HG03064 (cell line): Measurements from ENCODE around the gene PROM2.

Source experiments
- ATAC-seq: cut with Tn5 transposase; IDR thresholded peaks from one replicate; pipeline ENCODE4 v1.9.1; 2021; ENCODE audit warnings: low read depth; ENCODE audit not compliant: unreplicated experiment

PROM2 gene

DNA sequence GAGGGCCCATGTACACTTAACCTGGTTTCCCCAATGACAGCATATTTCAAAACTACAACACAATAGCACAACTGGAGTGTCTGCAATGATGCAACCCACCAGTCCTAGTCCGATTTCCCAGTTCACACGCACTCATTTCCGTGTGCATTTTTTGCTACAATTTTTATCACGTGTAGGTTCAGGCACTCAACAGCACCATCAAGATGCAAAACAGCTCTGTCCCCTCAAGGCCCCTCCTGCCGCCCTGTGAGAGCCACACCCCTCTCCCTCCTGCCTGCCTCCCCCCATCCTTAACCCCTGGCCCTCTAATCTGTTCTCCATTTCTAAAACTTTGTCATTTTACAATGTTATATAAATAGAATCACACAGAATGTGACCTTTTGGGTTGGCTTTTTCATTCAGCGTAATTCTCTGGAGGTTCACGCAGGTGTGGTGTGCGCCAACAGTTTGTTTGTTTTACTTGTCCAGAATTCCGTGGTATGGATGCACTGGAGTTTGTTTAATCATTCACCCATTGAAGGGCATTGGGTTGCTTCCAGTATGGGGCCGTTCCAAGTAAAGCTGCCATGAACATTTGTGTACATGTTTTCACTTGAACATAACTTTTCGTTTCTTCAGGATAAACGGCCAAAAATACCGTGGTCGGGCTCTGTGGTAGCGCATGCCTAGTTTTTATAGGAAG is 31.3 kb downstream of the PROM2 start:
- no peak for ATAC-seq

DNA sequence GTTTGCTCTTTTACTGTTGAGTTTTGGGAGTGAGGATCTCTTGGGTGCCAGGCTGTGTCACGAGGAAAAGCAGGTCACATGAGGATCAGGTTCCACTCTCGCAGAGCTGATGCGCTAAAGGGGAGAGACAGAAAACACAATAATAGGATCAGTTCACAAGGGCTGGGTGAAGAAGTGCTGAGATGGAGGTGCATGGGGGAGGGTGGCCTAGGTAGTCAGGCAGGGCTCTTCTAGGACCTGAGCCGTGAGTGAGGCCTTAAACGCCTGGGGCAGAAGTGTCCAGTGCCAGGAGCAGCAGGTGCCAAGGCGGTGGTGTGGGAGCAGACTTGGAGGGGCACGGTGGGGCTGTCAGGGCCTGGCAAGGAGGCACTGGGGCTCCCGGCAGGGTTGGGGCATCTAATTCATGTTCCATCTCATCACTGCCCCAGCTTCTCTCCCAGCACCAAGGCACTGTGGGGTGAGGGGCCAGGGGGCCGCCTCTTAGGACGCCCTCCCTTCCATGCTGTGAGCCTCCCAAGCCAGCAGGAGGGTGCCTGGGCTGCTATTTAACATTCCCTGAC is 32.2 kb downstream of the PROM2 start:
- ATAC-seq, result no peak

DNA sequence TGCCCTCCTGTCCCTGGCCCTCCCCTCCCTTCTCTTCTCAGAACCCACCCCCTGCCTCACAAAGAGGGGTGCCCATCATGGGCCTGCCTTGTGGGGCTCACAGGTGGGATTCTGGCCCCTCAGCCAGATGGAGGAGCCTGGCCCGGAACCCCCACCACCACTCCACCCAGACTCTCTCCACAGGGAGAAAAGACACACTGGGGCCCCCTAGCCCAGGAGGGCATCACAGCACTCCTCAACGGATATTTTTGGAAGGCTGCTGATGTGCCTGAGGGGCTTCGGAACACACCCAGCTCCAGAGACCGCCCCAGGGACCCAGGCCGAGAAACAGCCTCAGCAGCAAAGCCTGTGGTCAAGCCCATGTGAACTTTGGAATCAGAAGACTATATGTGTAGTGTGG is 32.8 kb downstream of the PROM2 start:
- ATAC-seq, result no peak

DNA sequence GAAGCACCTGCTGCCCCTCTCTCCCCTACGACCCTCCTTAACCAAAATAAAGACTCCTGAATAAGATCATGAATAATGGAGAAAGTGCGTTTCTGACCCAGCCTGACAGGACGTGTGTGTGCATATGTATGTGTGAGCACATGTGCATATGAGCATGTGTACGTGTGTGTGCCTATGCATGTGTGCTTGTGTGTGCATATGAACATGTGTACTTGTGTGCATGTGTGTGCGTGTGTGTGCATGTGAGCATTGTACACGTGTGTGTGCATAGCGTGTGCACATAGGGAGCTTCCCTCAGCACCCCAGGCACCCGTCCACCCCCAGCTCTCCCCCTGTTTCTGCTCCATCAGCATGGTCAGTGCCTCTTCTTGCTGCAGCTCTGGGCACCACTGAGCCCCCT is 33.6 kb downstream of the PROM2 start:
- no peak for ATAC-seq

DNA sequence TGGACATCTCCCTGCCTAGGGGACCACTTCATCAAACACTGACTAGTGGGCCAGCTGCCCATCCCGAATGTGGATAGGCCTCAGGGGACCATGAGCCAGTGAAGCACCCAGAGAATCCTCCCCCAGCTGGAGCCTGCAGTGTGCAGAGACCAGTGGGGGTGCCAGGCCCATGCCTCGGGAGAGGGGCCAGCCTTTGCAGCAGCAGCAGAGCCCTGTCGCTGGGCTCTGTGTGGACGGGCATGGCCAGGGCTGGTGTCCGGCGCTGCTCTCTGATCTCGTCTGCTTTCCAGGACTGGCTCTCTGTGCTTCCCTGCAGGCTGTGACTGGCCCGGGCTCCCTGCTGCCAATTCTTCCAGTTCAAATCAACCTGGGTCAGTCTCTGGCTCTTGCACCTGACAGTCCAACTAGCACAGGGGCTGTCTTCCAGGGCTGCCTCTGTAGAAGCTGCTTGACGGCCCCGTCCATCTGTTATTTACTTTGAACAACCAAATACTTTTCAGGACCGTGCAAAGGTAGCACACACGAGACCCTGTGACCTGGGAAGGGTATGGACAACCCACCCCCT is 34.3 kb downstream of the PROM2 start:
- no peak for ATAC-seq

DNA sequence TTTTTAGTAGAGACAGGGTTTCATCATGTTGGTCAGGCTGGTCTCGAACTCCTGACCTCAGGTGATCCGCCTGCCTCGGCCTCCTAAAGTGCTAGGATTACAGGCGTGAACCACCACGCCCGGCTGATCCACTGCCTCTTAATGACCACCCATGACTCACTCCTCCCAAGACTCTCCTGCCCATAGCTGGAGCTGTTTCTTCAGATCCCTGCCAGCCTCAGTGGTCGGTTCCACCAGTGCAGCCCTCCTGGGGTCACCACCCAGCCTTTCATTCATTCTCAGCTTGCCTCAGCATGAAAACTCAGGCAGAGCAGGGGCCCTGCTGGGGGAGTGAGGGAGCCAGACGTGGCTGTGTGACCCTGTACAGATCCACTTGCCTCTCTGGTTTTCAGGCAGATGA is 35.4 kb downstream of the PROM2 start:
- ATAC-seq, result no peak

DNA sequence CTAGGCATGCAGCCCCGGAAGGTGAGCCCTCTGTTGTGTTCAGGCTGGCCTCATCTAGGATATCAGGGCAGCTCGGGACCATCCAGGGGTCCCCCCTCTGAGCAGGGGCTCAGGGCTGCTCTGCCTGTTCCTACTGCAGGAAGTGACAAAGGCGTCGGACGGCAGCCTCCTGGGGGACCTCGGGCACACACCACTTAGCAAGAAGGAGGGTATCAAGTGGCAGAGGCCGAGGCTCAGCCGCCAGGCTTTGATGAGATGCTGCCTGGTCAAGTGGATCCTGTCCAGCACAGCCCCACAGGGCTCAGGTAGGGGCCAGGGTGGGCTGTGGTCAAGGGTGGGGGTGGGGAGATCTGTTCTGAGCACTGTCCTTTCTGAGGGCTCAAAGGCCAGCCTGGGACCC is 36.0 kb downstream of the PROM2 start:
- no peak for ATAC-seq

DNA sequence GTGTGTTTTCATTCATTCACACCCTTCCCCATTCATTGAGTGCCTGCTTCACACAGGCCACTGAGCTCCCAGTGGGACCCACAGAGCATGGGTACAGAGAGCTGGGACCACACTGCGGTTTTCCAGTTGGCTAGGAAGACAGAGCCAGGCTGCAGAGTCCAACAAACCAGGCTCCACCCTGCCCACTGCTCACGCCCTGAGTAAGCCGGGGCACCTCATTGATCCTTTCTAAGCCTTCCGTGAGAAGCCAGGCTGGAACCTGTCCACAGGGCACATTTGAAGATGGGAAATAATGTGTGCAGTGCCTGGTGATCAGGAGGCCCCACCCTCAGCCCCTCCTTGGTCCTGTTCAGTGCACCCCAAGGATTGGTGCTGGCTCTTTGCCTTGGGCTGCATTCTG is 36.4 kb downstream of the PROM2 start:
- no peak for ATAC-seq

DNA sequence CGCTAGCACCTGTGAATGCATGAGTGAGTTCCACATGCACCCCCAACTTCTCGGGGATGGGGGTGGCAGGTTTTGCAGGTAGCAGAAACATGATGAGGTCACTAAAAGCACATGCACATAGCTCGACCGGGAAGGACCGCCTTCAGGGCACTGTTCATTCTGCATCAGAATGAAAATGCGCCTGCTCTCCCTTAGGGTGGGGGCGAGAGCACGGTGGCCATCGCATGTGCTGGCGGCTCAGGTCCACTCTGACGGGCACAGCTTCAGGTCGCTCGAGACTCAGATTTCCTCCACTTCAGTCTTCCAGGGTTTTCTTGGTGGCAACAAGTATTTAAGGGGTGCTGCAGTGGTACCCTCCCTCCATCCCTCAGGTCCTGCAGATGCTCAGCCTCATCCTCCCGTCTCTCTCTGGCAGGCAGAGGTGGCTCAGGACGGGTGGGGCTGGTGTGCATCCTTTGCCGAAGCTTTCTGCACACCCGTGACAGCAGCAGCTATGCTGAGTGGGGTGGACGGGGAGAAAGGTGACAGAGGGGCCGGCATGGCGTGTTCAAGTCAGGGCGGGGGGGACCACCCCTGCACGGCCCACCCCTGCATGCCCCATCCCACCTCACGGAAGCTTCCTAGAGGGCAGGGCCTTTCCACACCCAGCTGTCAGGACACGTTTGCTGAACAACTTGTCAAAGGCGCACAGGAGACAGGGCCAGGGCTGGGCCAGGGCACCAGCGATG is 37.7 kb downstream of the PROM2 start:
- no peak for ATAC-seq

DNA sequence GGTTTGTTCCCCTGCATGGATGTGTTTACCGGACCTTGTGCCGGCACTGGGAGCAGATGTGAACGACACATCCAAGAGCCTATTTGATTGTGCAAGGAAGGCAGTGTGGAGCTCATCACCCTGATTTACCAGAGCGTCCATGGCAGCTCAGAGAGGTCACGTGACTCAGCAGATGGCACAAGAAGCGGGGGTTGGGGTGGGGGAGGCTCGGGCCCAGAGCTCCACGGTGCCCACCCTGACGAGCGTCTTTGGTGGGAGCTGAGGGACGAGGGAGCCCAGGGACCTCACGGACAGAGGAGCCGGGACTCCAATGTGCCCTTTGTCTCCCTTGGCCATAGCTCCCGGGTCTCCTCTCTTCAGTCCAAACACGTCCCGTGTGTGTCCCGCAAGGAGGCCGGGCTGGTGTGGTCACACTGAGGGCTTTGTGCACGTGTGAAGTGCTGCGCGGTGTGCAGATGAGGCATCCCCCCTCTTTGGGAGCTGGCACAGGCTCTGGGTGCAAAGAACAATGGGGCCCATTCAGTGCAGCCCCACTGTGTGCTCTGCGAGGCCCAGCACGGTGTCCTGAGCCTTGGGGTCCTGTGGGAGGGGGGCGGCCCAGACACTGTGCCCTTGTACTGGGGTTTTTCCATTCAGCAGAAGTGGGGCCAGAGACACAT is 38.4 kb downstream of the PROM2 start:
- no peak for ATAC-seq

DNA sequence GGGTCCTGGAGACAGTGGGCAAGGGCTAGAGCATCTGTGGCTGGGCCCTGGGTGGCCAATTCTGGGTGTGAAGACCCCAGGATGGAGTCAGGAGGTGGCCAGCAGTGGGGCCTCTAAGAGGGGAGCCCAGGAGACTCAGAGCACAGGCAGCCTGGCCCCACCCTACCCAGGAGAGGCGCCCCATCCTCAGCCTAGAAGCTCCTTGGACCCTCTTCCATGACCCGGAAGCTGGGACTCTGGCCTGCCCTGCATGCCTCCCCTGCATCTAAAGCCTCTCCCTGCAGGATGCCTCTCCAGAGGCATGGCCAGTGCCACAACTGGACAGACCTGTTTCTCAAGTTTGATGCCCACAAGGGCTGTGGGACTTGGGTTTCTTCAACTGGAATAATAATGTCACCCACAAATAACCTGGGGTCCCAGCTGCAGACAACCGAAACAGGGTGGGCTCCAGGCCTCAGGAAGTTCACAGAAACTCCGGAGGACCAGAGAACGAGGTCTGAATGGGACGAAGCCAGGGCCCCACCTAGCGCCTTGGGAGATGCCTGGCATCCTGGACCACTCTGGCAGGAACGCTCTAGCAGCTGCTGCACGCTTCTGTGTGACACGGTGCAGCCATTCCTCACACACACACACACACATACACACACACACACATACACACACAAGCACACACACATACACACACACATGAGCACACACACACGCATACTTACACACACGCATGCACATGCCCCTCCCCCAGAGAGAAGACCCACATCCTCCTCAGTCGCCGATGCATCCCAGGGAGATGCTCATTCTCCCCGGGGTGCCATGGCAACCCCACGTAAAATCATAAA is 39.3 kb downstream of the PROM2 start:
- no peak for ATAC-seq

DNA sequence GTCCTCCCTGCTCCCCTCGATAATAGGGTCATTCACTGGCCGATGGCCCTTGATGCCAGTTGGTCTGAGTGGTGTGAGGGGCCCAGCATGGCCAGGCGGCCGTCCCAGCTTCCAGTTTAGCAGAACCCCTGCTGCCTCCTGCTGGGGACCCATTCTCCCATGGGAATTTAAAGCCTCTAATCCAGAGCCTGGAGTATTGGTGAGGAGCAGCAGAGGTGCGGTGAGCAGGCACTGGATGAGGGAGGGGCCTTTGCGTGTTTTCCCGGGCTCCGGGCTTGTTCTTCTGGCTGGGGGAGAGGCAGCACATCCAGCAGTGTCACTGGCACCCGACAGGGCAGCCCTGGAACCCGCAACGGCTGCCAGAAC is 40.3 kb downstream of the PROM2 start:
- ATAC-seq, result no peak

DNA sequence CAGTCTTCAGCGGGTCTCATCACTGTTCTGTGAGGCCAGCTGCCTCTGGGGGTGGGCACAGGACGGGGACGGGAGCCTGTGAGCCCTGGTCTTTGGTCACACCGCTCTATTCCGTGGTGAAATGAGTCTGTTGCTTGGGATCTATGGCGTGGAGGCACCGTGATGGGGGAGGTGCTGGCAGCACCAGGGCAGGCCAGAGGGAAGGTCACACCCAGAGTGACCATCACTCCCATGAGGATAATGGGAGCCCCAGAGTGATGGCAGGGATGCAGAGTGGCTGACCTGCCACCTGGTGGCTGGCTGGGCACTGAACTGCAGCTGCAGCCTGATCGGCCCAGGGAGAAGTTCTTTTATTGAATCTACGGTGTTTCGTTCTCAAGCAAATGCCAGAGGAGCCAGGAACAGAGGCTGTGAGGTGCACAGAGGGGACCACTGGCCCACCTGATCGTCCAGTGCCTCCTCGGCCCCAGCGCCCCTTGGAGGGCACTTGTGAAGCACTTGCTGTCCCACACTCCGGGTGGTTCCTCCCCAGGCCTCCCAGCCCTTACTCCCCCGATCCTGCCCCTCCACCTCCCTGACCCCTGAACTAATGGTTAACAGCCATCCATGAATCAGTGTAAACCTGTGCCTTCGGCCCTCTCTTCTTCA is 40.8 kb downstream of the PROM2 start:
- no peak for ATAC-seq

DNA sequence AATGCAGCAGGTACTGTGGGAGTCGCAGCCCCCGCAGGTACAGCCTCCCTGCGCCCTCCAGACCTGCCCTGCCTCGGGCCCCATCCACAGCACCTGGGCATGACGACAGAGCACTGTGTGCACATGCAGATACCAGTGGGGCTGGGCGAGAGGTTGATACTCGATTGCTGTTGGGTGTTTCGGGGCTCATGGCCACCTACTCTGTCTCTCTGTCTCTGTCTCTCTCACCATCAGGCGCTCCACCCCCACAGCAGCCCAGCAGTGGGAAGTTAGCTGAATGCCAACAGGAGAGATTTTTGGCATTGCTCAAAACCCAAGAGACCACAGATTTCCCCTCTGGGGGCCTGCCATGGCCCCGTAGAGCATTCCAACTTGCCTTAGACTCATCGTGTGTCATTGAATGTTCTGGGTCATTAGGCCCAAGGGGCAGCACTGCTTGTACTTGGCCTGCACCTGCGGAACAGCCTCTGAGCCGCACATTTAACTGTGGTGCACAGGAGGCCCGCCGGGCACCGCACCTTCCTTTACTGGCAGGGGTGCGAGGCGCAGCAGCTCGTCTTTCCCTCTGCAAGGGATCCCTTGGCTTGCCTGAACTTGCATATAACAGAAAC is 41.7 kb downstream of the PROM2 start:
- no peak for ATAC-seq

DNA sequence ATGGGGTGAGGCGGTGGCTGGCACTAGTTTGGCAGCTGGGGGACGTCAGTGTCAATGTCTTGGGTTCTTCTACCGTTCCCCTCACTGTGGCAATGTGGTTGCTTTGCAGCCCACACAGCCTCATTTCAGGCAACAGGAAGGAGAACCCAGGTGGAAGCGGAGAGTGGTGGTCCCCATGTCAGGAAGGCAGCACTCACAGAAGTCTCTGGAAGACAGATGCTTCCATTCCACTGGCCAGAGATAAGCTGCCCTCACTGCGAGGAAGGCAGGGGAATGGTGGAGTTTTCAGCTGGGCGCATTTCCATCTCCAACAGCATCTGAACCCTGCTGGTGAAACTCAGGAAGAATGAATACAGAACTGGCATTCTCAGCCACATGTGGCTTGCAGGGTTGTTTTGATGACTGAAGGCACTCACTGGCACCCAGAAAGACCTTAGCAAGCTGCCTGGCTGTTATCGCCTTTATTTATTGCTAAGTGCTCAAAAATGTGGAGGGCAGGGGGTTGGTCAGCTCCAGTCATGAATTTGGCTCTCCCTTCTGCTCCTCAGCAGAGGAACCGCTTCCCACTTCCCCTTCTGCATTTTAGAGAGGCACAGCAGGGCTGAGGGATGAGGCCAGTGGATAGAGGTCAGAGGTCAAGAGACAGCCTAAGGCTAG is 42.3 kb downstream of the PROM2 start:
- ATAC-seq, result no peak

DNA sequence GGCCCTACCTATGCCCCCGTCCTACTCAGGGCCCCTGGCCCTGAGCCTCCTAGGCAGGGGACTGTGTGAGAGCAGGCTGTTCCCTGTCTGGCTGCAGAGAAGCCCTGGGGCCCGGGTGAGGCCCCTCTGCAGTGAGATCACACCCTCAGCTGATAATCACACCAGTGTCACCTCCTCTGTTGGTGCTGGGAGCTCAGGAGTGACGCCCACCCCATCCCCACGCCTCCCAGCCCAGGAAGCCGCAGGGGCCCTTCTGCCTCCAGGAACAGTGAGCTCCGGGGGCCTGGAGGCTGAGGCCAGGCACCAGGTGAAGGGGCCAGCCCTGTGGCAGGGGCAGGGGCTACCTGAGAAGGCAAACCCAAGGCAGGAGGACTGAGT is 42.9 kb downstream of the PROM2 start:
- no peak for ATAC-seq

DNA sequence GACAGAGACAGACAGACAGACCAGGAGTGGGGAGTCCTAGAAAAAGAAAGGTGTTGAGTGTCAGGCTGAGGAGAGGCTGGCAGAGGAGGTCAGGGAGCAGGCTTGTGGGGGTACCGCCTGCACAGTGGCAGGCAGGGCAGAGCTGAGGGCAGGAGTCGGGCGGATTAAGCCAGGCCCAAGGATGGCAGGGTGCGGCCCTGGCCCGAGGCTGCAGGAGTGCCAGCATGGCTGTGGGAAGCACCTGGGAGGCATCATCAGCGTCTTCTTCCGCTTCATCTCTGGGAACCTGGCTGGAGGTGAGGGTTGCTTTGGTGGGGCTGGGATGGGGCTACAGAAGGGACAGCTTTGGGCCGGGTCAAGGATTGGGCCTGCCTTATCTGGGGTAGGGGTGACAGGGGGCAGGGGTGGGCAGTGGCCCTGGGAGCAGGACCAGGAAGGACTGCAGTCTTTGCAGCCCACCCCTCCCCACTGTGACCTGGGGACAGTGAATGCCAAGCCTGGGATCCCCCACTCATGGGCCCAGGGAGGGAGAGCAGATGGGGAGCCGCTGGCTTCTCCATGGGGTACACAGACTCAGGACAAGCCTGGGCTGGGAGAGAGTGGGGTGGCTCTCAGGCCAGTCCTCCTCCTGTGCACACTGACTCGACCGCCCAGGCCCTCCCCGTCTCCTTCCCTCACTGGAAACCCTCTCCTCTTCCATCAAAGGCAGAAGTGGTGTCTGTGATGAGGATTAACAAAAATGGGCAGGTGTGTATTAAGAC is 43.6 kb downstream of the PROM2 start:
- no peak for ATAC-seq

DNA sequence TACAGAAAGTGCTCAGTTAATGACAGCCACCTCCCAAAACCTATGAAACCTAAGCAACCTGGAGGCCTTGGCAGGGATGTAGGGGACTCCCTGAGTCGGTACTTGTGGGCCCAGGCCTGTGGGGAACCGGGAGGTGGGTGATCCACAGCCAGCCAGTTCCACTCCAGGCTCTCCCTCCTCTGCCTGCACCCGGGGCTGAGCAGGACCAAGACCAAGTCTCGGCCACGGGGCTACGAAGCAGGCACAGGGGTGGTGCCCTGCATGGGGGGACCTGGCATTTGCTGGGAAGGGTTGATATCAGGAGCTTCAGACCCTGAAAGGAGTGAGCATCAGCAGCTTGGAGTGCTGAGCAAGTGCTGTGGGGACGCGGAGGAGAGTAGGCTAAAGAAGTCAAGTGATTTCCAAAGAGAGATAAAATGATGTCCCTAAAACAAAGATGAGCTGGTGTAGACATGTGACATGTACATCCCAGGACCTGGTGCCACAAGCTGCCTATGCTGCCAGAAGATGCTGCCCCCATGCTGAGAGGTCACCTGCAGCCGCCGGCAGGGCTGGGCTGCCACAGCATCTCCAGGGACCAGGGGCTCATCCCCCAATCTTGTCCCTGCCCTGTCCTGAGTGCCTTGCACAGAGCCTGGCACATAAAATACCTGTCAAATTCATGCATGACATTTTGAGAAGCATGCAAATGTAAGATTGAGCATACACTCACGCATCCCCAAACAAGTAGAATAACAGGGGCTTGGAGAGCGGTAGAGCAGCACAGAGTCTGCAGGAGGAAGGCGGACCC is 44.4 kb downstream of the PROM2 start:
- no peak for ATAC-seq
